ENCODE measurements around the gene LCT. TPM values are rescaled to one million over a fixed set of nuclear protein-coding genes. Genes with fewer than 3 reads are reported as not detected.

The LCT gene
- total RNA-seq, 1 experiment from 2014 or later, result 1.3 TPM

DNA sequence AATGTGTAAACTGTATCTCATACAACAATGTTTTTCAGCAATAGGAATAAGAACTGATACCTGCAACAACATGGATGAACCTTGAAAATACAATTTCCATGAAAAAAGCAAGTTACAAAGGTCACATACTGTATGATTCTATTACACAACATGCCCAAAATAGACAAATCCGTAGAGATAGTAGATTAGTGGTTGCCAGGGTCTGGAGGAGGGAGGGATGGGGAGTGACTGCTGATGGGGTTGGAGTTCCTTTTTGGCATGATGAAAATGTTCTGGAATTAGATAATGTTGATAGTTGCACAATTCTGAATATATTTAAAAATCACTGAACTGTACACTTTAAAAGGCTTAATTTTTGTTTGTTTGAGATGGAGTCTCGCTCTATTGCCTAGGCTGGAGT lies 61.6 kb downstream of the LCT start:
- DNase-seq, result no peak
- Mint-ChIP-seq H3K27me3 (ENCODE audit: unreplicated experiment) (no peaks in the 10 kb centered on the region), H3K27ac (ENCODE audit: unreplicated experiment) (no peak overlapping the region), H3K9me3 (ENCODE audit: low read depth, unreplicated experiment) (peaks cover under 1% of the 10 kb centered on the region), H3K4me1 (ENCODE audit: low read depth, unreplicated experiment) (no peaks in the 10 kb centered on the region), H3K36me3 (ENCODE audit: insufficient read depth, unreplicated experiment) (peaks cover 46% of the 10 kb centered on the region), H3K4me3 (ENCODE audit: low read depth, unreplicated experiment) (no peak overlapping the region)
- BruUV-seq (replicated peaks), result no TSS peak
- CTCF ChIA-PET, result no interaction called here
- TF ChIP-seq, protein P1, sequence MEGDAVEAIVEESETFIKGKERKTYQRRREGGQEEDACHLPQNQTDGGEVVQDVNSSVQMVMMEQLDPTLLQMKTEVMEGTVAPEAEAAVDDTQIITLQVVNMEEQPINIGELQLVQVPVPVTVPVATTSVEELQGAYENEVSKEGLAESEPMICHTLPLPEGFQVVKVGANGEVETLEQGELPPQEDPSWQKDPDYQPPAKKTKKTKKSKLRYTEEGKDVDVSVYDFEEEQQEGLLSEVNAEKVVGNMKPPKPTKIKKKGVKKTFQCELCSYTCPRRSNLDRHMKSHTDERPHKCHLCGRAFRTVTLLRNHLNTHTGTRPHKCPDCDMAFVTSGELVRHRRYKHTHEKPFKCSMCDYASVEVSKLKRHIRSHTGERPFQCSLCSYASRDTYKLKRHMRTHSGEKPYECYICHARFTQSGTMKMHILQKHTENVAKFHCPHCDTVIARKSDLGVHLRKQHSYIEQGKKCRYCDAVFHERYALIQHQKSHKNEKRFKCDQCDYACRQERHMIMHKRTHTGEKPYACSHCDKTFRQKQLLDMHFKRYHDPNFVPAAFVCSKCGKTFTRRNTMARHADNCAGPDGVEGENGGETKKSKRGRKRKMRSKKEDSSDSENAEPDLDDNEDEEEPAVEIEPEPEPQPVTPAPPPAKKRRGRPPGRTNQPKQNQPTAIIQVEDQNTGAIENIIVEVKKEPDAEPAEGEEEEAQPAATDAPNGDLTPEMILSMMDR (IDR thresholded peaks at IDR 0.05; ENCODE audit: unreplicated experiment), result no peak
- intact Hi-C loops (cut with micrococcal nuclease; ENCODE audit: unreplicated experiment), result no loop called here

DNA sequence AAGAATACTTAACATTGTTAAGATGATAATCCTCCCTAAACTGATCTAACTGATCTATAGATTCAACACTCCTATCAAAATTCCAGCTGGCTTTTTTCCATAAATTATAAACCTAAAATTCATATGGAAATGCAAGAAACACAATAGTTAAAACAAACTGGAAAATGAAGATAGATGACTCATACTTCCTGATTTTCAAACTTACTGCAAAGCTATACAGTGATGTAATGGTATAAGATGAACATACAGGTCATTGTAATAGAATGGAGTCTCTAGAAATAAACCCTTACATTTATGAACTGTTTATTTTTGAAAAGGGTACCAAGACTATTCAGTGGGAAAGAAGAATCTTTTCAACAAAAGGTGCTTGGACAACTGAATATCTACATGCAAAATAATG lies 63.1 kb downstream of the LCT start:
- BruUV-seq (replicated peaks), result no TSS peak
- peaks cover 3% of the 10 kb centered on the region for H3K9me3 Mint-ChIP-seq (ENCODE audit: low read depth, unreplicated experiment)
- no peak for DNase-seq
- CTCF ChIA-PET, result no interaction called here
- no peak overlapping the region for H3K27ac Mint-ChIP-seq (ENCODE audit: unreplicated experiment)
- TF ChIP-seq, protein P1 (IDR thresholded peaks at IDR 0.05; ENCODE audit: unreplicated experiment), result no peak
- peaks cover 51% of the 10 kb centered on the region for H3K36me3 Mint-ChIP-seq (ENCODE audit: insufficient read depth, unreplicated experiment)
- no peaks in the 10 kb centered on the region for H3K4me1 Mint-ChIP-seq (ENCODE audit: low read depth, unreplicated experiment)
- no peak overlapping the region for H3K4me3 Mint-ChIP-seq (ENCODE audit: low read depth, unreplicated experiment)
- H3K27me3 Mint-ChIP-seq (ENCODE audit: unreplicated experiment), result no peaks in the 10 kb centered on the region
- intact Hi-C loops (cut with micrococcal nuclease; ENCODE audit: unreplicated experiment), result no loop called here

DNA sequence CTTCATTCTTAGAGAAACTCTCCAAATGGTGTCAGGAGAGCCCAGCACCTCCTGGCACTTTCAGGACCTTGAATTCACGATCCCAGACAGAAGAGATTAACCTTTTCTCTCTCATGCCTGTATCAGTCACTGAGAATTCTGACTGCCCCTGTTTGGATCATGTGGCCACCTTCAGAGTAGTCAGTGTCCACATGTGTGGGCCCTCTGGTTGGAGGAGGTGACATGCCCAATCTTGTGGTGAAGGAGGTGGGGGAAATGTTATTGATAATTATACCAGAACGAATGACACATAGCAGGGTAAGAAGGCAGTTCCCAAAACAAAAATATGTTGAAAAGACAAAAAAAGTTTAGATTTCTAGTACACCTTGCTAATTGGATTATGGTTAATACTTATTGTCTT lies 63.7 kb downstream of the LCT start:
- Mint-ChIP-seq H3K4me1 (ENCODE audit: low read depth, unreplicated experiment) (no peaks in the 10 kb centered on the region), H3K27me3 (ENCODE audit: unreplicated experiment) (no peaks in the 10 kb centered on the region), H3K36me3 (ENCODE audit: insufficient read depth, unreplicated experiment) (peaks cover 48% of the 10 kb centered on the region), H3K27ac (ENCODE audit: unreplicated experiment) (no peak overlapping the region), H3K9me3 (ENCODE audit: low read depth, unreplicated experiment) (peaks cover 3% of the 10 kb centered on the region), H3K4me3 (ENCODE audit: low read depth, unreplicated experiment) (no peak overlapping the region)
- DNase-seq, result no peak
- intact Hi-C loops (cut with micrococcal nuclease; ENCODE audit: unreplicated experiment), result no loop called here
- no TSS peak for BruUV-seq (replicated peaks)
- CTCF ChIA-PET, result no interaction called here
- TF ChIP-seq, protein P1 (IDR thresholded peaks at IDR 0.05; ENCODE audit: unreplicated experiment), result no peak

DNA sequence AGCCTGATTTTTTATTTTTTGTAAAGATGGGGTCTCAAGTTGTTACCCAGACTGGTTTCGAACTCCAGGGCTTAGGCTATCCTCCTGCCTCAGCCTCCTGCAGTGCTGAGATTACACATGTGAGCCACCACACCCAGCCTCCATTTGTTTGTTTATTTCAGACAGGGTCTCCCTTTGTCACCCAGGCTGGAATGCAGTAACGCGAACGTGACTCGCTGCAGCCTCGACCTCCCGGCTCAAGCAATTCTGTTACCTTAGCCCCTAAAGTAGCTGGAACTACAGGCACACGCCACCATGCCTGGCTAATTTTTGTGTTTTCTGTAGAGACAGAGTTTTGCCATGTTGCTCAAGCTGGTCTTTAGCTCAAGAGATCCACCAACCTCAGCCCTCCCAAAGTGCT lies 68.1 kb downstream of the LCT start:
- no peak overlapping the region for H3K27ac Mint-ChIP-seq (ENCODE audit: unreplicated experiment)
- H3K4me1 Mint-ChIP-seq (ENCODE audit: low read depth, unreplicated experiment), result no peaks in the 10 kb centered on the region
- H3K4me3 Mint-ChIP-seq (ENCODE audit: low read depth, unreplicated experiment), result no peak overlapping the region
- no peaks in the 10 kb centered on the region for H3K27me3 Mint-ChIP-seq (ENCODE audit: unreplicated experiment)
- TF ChIP-seq, protein P1 (IDR thresholded peaks at IDR 0.05; ENCODE audit: unreplicated experiment), result no peak
- CTCF ChIA-PET, result no interaction called here
- peaks cover 47% of the 10 kb centered on the region for H3K36me3 Mint-ChIP-seq (ENCODE audit: insufficient read depth, unreplicated experiment)
- DNase-seq, result no peak
- no TSS peak for BruUV-seq (replicated peaks)
- intact Hi-C loops (cut with micrococcal nuclease; ENCODE audit: unreplicated experiment), result no loop called here
- peaks cover 3% of the 10 kb centered on the region for H3K9me3 Mint-ChIP-seq (ENCODE audit: low read depth, unreplicated experiment)

DNA sequence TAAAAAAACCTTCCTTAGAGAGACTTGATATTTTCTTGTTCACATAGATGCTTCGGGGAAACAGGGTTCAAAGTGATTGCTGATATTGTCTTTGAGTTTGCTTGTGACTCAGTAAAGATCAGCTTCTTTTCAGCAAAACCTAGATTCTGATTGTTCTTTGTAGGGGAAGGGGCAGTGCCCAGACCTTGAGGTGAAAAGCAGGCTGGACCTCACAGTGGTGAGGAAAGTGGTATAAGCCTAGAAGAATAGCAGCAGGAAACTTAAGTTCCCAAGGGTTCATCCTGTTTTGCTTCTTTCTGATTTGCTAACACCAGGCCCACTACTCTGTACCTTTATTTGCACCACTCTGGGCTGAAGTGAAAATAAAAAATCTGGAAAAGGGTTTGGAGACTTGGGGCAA lies 74.5 kb downstream of the LCT start:
- BruUV-seq (replicated peaks), result no TSS peak
- Mint-ChIP-seq H3K4me3 (ENCODE audit: low read depth, unreplicated experiment) (no peak overlapping the region), H3K4me1 (ENCODE audit: low read depth, unreplicated experiment) (no peaks in the 10 kb centered on the region), H3K9me3 (ENCODE audit: low read depth, unreplicated experiment) (no peaks in the 10 kb centered on the region), H3K36me3 (ENCODE audit: insufficient read depth, unreplicated experiment) (peaks cover 59% of the 10 kb centered on the region), H3K27ac (ENCODE audit: unreplicated experiment) (no peak overlapping the region), H3K27me3 (ENCODE audit: unreplicated experiment) (no peaks in the 10 kb centered on the region)
- intact Hi-C loops (cut with micrococcal nuclease; ENCODE audit: unreplicated experiment), result no loop called here
- CTCF ChIA-PET, result no interaction called here
- DNase-seq, result no peak
- TF ChIP-seq, protein P1 (IDR thresholded peaks at IDR 0.05; ENCODE audit: unreplicated experiment), result no peak
